Astrocyte of the hippocampus (primary cell): Measurements from ENCODE around the gene KASH5.
"Not testable (repeated sequence)": the region's sequence is repeated elsewhere in the genome, so short reads cannot be mapped to it uniquely, and the experiment has no call there.

Experiments
- DNase-seq: peaks from one replicate; pipeline ENCODE4 v3.0.0; 2011; ENCODE audit warnings: low read depth, low spot score

The KASH5 gene

DNA sequence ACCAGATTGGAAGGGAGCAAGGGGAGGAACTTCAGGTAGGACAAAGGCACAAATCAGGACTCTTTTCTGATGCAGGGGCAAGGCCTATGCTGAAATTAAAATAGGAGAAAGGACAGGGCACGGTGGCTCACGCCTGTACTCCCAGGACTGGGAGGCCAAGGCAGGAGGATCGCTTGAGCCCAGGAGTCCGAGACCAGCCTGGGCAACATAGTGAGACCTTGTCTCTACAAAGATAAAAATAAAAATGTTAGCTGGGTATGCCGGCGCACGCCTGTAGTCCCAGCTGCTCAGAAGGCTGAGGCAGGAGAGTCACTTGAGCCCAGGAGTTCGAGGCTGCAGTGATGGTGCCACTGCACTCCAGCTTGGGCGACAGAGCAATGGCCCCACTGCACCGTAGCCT lies 47.6 kb downstream of the KASH5 start:
- DNase-seq = no peak

DNA sequence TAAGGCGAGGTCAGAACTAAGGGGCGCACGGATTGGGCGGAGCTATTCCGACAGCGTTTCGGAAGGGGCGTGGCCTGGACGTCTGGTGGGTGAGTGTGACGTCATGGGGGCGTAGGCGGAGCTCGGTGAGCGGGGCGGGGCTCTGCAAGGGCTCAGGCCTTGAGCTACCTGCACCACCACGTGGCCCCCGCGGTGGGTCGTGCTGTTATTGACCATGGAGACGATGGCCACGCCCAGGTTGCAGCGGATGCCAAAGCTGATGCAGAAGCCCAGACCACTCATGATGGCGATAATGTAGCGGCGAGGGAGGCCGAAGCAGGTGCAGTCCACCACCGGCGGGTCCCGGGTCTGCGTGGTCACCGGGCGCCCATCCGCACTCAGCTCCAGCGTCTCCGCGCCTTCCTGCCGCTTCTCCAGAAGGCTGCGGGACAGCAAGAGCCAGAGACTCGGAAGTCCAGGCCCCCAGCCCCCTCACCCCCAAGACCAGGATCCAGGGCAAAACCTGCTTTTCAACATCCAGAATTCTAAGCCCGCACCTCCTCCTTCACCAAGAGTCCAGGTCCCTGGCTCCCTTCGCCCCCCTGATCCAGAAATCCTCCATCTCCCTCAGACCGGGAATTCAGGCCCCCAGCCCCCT lies 48.5 kb downstream of the KASH5 start:
- no peak for DNase-seq

GRCh38 chr19:49437231-49437630 lies 49.2 kb downstream of the KASH5 start:
- no peak for DNase-seq

DNA sequence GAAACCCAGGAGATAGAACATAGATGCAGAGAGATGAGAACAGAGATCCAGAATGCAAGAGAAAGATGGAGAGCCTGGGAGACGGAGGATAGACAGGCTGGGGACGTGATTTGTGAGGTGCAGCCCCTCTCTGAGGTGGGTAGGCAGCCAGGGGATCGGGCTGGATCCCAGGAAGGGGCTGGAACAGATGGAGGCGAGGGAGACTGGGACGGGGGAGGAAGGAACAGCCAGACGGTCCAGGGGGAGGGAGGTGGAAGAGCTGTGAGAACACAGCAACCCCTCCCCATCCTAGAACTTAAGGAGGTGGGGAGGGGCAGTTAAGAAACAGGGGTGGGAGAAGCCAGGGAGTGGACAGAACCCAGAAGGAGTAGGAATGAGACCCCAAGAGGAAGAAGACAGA lies 50.2 kb downstream of the KASH5 start:
- no peak for DNase-seq

- no peak for DNase-seq
Observed at GRCh38 chr19:49439836-49440235, 51.8 kb downstream of the KASH5 start.

GRCh38 chr19:49440439-49441209 lies 52.6 kb downstream of the KASH5 start:
- DNase-seq = no peak

GRCh38 chr19:49441210-49441959 lies 53.3 kb downstream of the KASH5 start, which contains the start of gene SLC17A7:
TSS of gene SLC17A7 (minus strand) at chr19:49441527. CDS start at chr19:49441379, 148 bp downstream.
- no peak for DNase-seq

DNA sequence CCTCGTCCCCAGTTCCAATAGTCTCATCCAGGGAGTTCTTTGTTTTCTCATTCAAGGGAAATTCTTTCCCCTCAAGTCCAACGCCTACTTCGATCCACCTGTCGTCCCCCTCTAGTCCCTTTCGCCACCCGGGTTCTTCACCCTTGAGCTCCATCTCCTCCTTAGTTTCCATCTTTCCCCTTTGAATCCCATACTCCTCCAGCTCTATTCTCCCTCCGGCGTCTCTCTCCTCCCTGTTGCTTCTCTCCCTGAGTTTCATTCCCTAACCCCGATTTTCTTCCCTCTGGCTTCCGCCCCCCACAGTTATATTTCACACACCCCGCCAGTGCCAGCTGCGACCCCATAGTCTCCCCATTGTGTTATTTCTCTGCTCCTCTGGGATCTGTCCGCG lies 53.9 kb downstream of the KASH5 start:
- no peak for DNase-seq

DNA sequence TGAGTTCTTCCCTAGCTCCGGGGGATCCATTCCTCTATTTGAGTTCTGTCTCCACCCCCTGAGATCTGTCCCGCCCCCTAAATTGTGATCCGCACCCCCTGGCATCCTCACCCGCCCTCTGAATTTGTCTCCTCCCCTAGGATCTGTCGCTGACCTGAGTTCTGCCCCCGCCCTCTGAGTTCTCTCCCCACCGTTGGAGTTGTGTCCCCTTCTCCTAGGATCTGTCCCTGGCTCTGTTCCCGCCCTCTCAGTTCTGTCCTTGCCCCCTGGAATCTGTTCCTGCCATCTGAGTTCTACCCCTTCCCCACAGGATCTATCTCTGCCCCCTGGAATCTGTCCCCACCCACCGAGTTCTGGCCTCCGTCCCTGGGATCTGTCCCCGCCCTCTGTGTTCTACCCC lies 54.3 kb downstream of the KASH5 start:
- DNase-seq = no peak

GRCh38 chr19:49442771-49443365 lies 54.8 kb downstream of the KASH5 start:
- peak; percentile 92 for DNase-seq

- DNase-seq = peak; percentile 98
Observed at GRCh38 chr19:49443366-49444099, 55.5 kb downstream of the KASH5 start.

GRCh38 chr19:49444100-49444700 lies 56.2 kb downstream of the KASH5 start:
- DNase-seq = not testable (repeated sequence)

- no peak for DNase-seq
Observed at GRCh38 chr19:49445997-49446396, 57.9 kb downstream of the KASH5 start.

GRCh38 chr19:49447485-49448431 lies 59.7 kb downstream of the KASH5 start:
- no peak for DNase-seq

DNA sequence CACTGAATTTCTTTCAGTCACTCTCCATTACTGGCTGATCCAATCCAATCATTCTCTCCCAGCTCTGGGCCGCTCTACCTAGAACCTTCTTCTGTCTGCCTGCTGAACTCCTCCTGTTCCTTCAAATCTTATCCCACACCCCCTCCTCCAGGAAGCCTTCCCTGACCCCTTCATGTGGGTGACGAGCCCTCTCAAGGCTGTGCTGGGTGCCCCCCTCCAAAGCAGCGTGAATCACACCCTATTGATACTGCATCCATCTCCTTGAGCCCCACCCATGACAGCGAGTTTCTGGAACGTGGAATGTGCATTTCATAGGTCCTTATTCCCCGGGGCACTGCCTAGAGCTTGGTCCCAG lies 60.4 kb downstream of the KASH5 start:
- no peak for DNase-seq

GRCh38 chr19:49450405-49450804 lies 62.4 kb downstream of the KASH5 start:
- DNase-seq = no peak

DNA sequence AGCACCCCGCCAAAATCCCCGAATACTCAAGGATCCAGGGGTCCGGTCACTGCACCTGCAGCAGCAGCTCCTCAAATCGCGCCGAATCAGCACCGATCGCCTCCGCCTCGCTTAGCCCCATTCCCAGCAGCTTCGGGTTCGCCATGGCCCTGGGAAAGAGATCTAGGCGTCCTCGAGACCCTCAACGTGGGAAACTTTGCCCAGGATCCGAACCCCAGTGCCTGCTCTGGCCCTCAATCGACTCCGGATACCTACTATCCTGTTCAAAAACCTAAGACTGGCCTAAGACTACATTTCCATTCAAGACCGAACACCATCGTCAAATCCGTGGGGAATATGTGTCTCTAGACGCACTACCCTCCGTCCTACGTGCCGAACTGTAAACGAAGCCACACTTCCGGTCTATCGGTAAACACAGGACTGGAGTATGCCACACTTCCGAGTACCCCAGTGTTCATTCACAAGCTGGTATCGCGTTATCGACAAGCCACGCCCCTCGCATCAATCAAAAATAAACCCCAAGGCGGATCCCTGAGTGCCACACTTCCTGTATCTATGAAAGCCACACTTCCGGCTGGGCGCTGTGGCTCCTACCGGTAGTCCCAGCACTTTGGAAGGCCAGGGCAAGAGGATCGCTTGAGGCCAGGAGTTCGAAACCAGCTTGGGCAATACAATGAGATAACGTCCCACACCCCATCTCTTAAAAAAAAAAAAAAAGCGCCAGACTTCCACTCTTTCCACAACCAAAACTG lies 63.6 kb downstream of the KASH5 start, which contains the start of gene PIH1D1:
PIH1D1 (minus strand) TSS at position 385 of the 752 bp plus-strand sequence; CDS start at position 145, 240 bp downstream.
- peak; percentile 99 for DNase-seq

DNA sequence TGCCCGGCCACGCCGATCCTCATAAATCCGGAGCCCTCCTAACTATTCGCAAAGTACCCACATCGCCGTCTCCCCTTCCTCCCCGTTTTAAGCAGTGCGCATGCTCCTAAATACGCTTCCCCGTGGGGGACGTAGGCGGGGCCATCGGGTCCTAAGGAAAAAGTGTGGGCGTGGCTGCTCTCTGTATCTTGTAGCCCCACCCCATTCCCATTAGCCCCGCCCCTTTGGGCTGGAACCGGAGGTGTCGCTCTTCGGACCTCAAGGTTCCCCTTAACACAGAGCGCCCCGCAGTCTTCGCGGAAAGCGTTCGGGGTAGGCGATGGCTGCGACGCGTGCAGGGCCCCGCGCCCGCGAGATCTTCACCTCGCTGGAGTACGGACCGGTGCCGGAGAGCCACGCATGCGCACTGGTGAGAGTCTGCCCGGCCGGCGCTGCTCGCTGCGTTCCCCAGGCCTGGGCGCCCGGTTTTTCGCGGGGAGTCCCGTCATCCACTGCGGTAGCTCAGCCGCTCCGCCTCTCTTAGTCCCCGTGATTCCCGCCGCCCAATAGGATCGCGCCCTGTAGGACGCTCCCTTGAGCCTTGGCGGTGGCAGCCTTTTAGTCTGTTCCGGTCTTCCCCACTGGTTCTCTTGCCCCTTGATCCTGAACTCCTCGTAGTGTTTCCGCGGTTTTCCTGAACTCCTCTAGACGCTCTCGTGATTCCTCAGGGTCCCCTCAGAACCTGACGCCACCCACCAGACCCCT lies 65.1 kb downstream of the KASH5 start, which contains the start of gene ALDH16A1:
ALDH16A1 (plus strand) TSS at position 213 of the 744 bp plus-strand sequence; CDS start at position 320, 107 bp downstream.
- DNase-seq = peak; percentile 99
